ENCODE data around the gene RBM27. TPM values are rescaled to one million over a fixed set of nuclear protein-coding genes. Genes with fewer than 3 reads are reported as not detected.

The RBM27 gene
- total RNA-seq, 1 experiment from 2014 or later, result 25.1 TPM

- Histone ChIP-seq H3F3A (ENCODE audit: insufficient read depth, low read depth) (no peaks in the 10 kb centered on the region; the same call in 1 of the 2 replicates), H3K9me3 (ENCODE audit: insufficient read depth, low read depth) (no peaks in the 10 kb centered on the region), H4K20me1 (ENCODE audit: insufficient read depth) (peaks cover 16% of the 10 kb centered on the region), H3K36me3 (ENCODE audit: low read depth) (peaks cover 3% of the 10 kb centered on the region), H3K4me1 (replicated peaks; ENCODE audit: insufficient read depth) (no peaks in the 10 kb centered on the region), H2AFZ (no peak overlapping the region), H3K27ac (no peak overlapping the region), H3K9me2 (ENCODE audit: insufficient read depth) (no peaks in the 10 kb centered on the region), H3K79me2 (ENCODE audit: low read depth) (peaks cover 34% of the 10 kb centered on the region), H3K27me3 (ENCODE audit: insufficient read depth, low read depth) (no peaks in the 10 kb centered on the region), H3K4me2 (no peak overlapping the region), H3K4me3 (no peak overlapping the region)
- POLR2A ChIA-PET (ENCODE audit: unreplicated experiment), result no interaction called here
- TF ChIP-seq, protein P1, sequence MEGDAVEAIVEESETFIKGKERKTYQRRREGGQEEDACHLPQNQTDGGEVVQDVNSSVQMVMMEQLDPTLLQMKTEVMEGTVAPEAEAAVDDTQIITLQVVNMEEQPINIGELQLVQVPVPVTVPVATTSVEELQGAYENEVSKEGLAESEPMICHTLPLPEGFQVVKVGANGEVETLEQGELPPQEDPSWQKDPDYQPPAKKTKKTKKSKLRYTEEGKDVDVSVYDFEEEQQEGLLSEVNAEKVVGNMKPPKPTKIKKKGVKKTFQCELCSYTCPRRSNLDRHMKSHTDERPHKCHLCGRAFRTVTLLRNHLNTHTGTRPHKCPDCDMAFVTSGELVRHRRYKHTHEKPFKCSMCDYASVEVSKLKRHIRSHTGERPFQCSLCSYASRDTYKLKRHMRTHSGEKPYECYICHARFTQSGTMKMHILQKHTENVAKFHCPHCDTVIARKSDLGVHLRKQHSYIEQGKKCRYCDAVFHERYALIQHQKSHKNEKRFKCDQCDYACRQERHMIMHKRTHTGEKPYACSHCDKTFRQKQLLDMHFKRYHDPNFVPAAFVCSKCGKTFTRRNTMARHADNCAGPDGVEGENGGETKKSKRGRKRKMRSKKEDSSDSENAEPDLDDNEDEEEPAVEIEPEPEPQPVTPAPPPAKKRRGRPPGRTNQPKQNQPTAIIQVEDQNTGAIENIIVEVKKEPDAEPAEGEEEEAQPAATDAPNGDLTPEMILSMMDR (conservative IDR thresholded peaks at IDR 0.05), result no peak
- no peak for TF ChIP-seq EZH2 (IDR thresholded peaks at IDR 0.05; ENCODE audit: low read depth)
- DNase-seq, result no peak
- intact Hi-C loops (cut with micrococcal nuclease; ENCODE audit: unreplicated experiment), result no loop called here
- no TSS peak for BruUV-seq (replicated peaks)
- CTCF ChIA-PET, result no interaction called here
Observed at GRCh38 chr5:146222005-146222404, 18.6 kb downstream of the RBM27 start.

DNA sequence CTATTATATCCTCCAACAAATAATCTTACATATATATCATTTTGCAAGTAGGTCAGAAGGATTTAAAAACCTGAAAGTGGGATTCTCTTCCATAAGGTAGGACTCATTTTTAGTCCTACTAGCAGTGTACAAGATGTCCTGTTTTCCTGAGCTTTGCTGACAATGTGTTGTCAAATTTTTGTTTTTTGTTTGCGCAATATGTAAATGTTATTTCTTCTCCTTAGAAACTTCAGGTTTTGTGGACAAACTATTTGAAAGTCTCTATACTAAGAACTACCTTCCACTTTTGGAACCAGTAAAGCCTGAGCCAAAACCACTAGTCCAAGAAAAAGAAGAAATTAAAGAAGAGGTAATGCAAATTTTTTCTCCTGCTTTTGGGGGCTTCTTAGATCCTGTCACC lies 19.8 kb downstream of the RBM27 start:
- Histone ChIP-seq H3K36me3 (ENCODE audit: low read depth) (peaks cover 8% of the 10 kb centered on the region), H3K27me3 (ENCODE audit: insufficient read depth, low read depth) (no peaks in the 10 kb centered on the region), H2AFZ (no peak overlapping the region), H3K27ac (no peak overlapping the region), H3K4me1 (replicated peaks; ENCODE audit: insufficient read depth) (no peaks in the 10 kb centered on the region), H3K79me2 (ENCODE audit: low read depth) (peaks cover 25% of the 10 kb centered on the region), H4K20me1 (ENCODE audit: insufficient read depth) (peaks cover 10% of the 10 kb centered on the region; the same call in 1 of the 2 replicates), H3K4me3 (no peak overlapping the region), H3K9me2 (ENCODE audit: insufficient read depth) (no peaks in the 10 kb centered on the region), H3F3A (ENCODE audit: insufficient read depth, low read depth) (peaks cover 3% of the 10 kb centered on the region; the same call in 1 of the 2 replicates), H3K4me2 (no peak overlapping the region), H3K9me3 (ENCODE audit: insufficient read depth, low read depth) (no peaks in the 10 kb centered on the region)
- BruUV-seq (replicated peaks), result no TSS peak
- DNase-seq, result no peak
- no peak for TF ChIP-seq EZH2 (IDR thresholded peaks at IDR 0.05; ENCODE audit: low read depth)
- TF ChIP-seq, protein P1 (conservative IDR thresholded peaks at IDR 0.05), result no peak
- ChIA-PET POLR2A (ENCODE audit: unreplicated experiment) (no interaction called here), CTCF (no interaction called here)
- intact Hi-C loops (cut with micrococcal nuclease; ENCODE audit: unreplicated experiment), result no loop called here

DNA sequence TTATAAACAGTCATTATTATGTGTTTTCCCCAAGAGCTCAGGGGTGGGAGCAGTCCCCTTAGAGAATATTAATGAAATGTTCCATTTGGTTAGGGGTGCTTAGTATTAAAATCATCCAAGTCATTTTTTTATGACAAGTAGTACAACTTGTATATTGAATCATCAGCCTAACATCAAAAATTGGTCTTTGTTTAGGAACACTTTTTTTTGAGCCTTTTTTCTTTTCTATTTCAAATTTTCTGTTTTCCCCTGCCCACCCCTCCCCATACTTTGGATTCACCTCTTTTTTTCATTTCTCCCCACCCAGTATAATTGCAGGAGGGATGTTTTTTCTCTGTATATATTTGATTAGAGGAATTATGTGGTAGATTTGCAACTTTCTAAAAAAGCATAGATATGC lies 25.8 kb downstream of the RBM27 start:
- Histone ChIP-seq H3K4me1 (replicated peaks; ENCODE audit: insufficient read depth) (no peaks in the 10 kb centered on the region), H3K4me3 (no peak overlapping the region), H3K27me3 (ENCODE audit: insufficient read depth, low read depth) (no peaks in the 10 kb centered on the region), H4K20me1 (ENCODE audit: insufficient read depth) (peaks cover 9% of the 10 kb centered on the region; the same call in 1 of the 2 replicates), H3F3A (ENCODE audit: insufficient read depth, low read depth) (0 out of 2 replicates have a peak, but pooled peaks cover 3% of the 10 kb centered on the region), H2AFZ (no peak overlapping the region), H3K27ac (no peak overlapping the region), H3K36me3 (ENCODE audit: low read depth) (peaks cover 20% of the 10 kb centered on the region), H3K4me2 (no peak overlapping the region), H3K9me3 (ENCODE audit: insufficient read depth, low read depth) (no peaks in the 10 kb centered on the region), H3K9me2 (ENCODE audit: insufficient read depth) (no peaks in the 10 kb centered on the region), H3K79me2 (ENCODE audit: low read depth) (peaks cover 7% of the 10 kb centered on the region; the same call in 1 of the 2 replicates)
- TF ChIP-seq EZH2 (IDR thresholded peaks at IDR 0.05; ENCODE audit: low read depth), result no peak
- TF ChIP-seq, protein P1 (conservative IDR thresholded peaks at IDR 0.05), result no peak
- intact Hi-C loops (cut with micrococcal nuclease; ENCODE audit: unreplicated experiment), result loop anchor here (5.0 kb wide), 1 partner anchor 57 kb away; no protein-coding TSS in a partner anchor
- no peak for DNase-seq
- POLR2A ChIA-PET (ENCODE audit: unreplicated experiment), result no interaction called here
- BruUV-seq (replicated peaks), result no TSS peak
- CTCF ChIA-PET, result no interaction called here
